KMS-11 (cell line): ENCODE measurements around the gene CASKIN2.

ENCODE experiments used
- H2AFZ ChIP-seq: fragments of 200-600 bp; sonication (generic); 2 replicates; pipeline ENCODE4 v1.6.1; 2016; ENCODE audit warnings: antibody characterized with exemption, mixed run types, low read depth
- H3K27ac ChIP-seq: fragments of 200-600 bp; sonication (generic); 2 replicates; pipeline ENCODE4 v1.6.1; 2016; ENCODE audit warnings: mild to moderate bottlenecking, mixed run types
- H3K27me3 ChIP-seq: fragments of 200-600 bp; sonication (generic); 2 replicates; pipeline ENCODE4 v1.6.1; 2017; ENCODE audit warnings: mild to moderate bottlenecking, low read depth, mixed run types, moderate library complexity; ENCODE audit not compliant: insufficient read depth
- H3K36me3 ChIP-seq: fragments of 200-600 bp; sonication (generic); 2 replicates; pipeline ENCODE4 v1.6.1; 2017; ENCODE audit warnings: mild to moderate bottlenecking, mixed run types; ENCODE audit not compliant: insufficient read depth
- H3K4me1 ChIP-seq: fragments of 200-600 bp; sonication (generic); 2 replicates; pipeline ENCODE4 v1.6.1; 2016; ENCODE audit warnings: mild to moderate bottlenecking, low read depth, mixed run types; ENCODE audit not compliant: poor library complexity, severe bottlenecking
- H3K4me2 ChIP-seq: fragments of 200-600 bp; sonication (generic); 2 replicates; pipeline ENCODE4 v1.7.0; 2016; ENCODE audit warnings: mild to moderate bottlenecking, mixed run types
- H3K4me3 ChIP-seq: fragments of 200-600 bp; sonication (generic); IDR thresholded peaks from 2 replicates; pipeline ENCODE4 v1.6.1; 2017; ENCODE audit warnings: low read depth, low read length, mixed read lengths; ENCODE audit not compliant: insufficient read depth
- H3K79me2 ChIP-seq: fragments of 200-600 bp; sonication (generic); 2 replicates; pipeline ENCODE4 v1.6.1; 2016; ENCODE audit warnings: low read depth, mixed run types; ENCODE audit not compliant: insufficient read depth
- H3K9ac ChIP-seq: fragments of 200-600 bp; sonication (generic); 2 replicates; pipeline ENCODE4 v1.6.1; 2016; ENCODE audit warnings: mild to moderate bottlenecking, mixed run types
- H4K20me1 ChIP-seq: fragments of 200-600 bp; sonication (generic); 2 replicates; pipeline ENCODE4 v1.6.1; 2016; ENCODE audit warnings: mild to moderate bottlenecking, mixed run types; ENCODE audit not compliant: insufficient read depth
- TF ChIP-seq, protein P1 (sequence below): fragments of 200-600 bp; sonication (generic); conservative IDR thresholded peaks from 2 replicates; pipeline ENCODE4 v1.6.1; 2017; ENCODE audit warnings: low read depth, mild to moderate bottlenecking, antibody characterized with exemption, low read length, moderate library complexity, mixed read lengths

CASKIN2 gene

DNA sequence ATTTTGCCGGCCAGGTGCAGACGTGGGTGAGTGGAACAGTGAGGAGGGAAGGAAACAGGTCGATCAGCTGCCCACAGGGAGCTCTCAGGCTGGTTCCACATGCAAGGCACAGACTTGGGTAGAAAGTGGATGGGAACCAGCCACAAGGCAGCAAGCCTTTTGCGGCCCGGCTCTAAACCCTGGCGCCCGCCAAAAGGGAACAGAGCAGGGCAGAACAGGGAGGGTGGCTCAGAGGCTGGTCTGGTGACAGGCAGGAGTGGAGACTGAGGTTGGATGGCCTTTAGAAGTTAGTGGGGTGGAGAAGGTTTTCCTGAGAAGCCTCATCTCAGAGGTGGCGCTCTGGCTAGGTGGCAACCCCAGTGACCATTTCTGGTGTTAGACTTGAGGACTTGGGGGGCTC is 20.5 kb upstream of the CASKIN2 start:
- Histone ChIP-seq H3K9ac (no peak overlapping the region), H3K79me2 (no peaks in the 10 kb centered on the region), H3K4me3 (no peak overlapping the region), H2AFZ (no peak overlapping the region), H3K27me3 (no peaks in the 10 kb centered on the region), H4K20me1 (no peaks in the 10 kb centered on the region), H3K4me1 (no peaks in the 10 kb centered on the region), H3K36me3 (no peaks in the 10 kb centered on the region), H3K4me2 (no peak overlapping the region), H3K27ac (no peak overlapping the region)
- TF ChIP-seq, protein P1, sequence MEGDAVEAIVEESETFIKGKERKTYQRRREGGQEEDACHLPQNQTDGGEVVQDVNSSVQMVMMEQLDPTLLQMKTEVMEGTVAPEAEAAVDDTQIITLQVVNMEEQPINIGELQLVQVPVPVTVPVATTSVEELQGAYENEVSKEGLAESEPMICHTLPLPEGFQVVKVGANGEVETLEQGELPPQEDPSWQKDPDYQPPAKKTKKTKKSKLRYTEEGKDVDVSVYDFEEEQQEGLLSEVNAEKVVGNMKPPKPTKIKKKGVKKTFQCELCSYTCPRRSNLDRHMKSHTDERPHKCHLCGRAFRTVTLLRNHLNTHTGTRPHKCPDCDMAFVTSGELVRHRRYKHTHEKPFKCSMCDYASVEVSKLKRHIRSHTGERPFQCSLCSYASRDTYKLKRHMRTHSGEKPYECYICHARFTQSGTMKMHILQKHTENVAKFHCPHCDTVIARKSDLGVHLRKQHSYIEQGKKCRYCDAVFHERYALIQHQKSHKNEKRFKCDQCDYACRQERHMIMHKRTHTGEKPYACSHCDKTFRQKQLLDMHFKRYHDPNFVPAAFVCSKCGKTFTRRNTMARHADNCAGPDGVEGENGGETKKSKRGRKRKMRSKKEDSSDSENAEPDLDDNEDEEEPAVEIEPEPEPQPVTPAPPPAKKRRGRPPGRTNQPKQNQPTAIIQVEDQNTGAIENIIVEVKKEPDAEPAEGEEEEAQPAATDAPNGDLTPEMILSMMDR: no peak

DNA sequence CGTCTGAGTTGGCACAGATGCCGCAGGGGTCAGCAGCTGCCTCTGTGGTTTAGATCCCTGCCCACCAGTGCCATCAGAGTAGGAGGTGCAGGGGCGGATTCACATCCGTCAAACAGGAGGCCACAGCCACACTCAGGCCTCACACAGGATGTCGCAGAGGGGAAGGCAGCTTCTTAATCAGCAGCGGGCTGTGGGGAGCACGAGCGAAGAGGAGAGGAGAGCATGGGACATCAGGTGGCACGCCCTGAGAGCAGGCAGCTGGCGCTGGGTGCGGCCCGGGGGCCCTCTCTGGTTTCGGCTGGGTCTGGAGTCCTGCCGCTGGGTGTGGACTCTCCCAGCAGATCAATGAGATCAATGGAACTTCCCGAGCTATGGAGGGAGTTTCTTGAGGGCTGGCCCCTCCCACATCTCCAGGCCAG is 19.8 kb upstream of the CASKIN2 start:
- Histone ChIP-seq H3K27me3 (no peaks in the 10 kb centered on the region), H3K36me3 (no peaks in the 10 kb centered on the region), H3K4me3 (no peak overlapping the region), H4K20me1 (no peaks in the 10 kb centered on the region), H3K79me2 (no peaks in the 10 kb centered on the region), H3K27ac (no peak overlapping the region), H3K4me2 (no peak overlapping the region), H2AFZ (no peak overlapping the region), H3K9ac (no peak overlapping the region), H3K4me1 (no peaks in the 10 kb centered on the region)
- TF ChIP-seq, protein P1: no peak

- Histone ChIP-seq H4K20me1 (no peaks in the 10 kb centered on the region), H3K9ac (no peak overlapping the region), H3K4me1 (no peaks in the 10 kb centered on the region), H3K4me3 (no peak overlapping the region), H2AFZ (no peak overlapping the region), H3K36me3 (no peaks in the 10 kb centered on the region), H3K4me2 (no peak overlapping the region), H3K27me3 (no peaks in the 10 kb centered on the region), H3K79me2 (no peaks in the 10 kb centered on the region), H3K27ac (no peak overlapping the region)
- TF ChIP-seq, protein P1: no peak
These were observed 16.4 kb upstream of the CASKIN2 start for GRCh38 chr17:75531721-75532072.

DNA sequence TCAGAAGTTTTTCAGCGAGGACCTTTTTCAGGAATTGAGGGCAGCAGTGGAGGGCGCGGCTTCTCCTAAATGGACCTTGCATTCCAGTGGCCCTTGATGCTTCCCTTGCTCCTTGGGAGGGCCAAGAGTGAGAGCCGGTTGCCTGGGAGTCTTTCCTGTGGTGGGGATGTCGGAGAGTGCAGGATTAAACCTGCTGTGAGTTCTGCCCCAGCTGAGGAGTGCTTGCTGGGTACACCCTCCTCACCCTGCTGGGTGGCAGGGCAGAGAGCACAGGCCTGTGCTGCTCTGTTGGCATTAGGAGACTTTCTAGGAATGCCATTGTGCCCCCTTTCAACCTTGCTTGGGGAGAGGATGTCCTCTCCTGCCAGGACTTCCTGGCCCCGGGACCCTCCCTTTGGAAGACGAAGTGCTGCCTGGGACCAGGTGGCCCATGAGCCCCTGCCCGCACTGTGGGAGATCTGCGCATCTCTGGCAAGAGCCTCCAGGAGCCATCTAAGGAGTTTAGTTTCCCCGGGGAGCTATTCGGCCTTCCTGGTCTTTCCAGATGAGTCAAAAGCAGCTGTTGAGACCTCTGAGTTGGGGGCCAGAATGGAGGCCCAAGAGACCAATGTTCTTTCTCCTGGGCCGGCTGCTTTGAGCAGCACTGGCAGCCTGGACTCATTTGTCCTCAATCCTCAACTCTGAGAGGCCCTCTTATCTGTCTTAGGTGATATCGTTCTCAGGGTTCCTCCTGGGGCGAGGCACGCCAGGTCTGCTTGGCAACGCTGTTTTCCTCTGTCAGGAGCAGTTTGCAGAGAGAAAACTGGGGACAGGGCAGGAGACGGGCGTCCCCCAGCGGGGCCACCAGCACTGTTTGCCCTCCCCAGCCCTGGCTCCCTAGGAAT is 15.7 kb upstream of the CASKIN2 start:
- H3K27ac ChIP-seq: no peak overlapping the region
- no peak overlapping the region for H3K4me3 ChIP-seq
- H4K20me1 ChIP-seq: no peaks in the 10 kb centered on the region
- H3K27me3 ChIP-seq: no peaks in the 10 kb centered on the region
- peaks cover 5% of the 10 kb centered on the region for H3K4me1 ChIP-seq
- H2AFZ ChIP-seq: no peak overlapping the region
- TF ChIP-seq, protein P1: no peak
- no peaks in the 10 kb centered on the region for H3K36me3 ChIP-seq
- H3K79me2 ChIP-seq: no peaks in the 10 kb centered on the region
- no peak overlapping the region for H3K9ac ChIP-seq
- H3K4me2 ChIP-seq: no peak overlapping the region
